Activated naive CD4-positive, alpha-beta T cell treated with anti-CD3 and anti-CD28 coated beads, Interleukin-2, amount 50 U/mL, for 16 hours (primary cell): ENCODE measurements around the gene TSPAN11.
"Not testable (repeated sequence)": the region's sequence is repeated elsewhere in the genome, so short reads cannot be mapped to it uniquely, and the experiment has no call there.

Experiments used
- DNase-seq: peaks from one replicate; pipeline ENCODE4 v3.0.0-alpha.2; 2020

The TSPAN11 gene

DNA sequence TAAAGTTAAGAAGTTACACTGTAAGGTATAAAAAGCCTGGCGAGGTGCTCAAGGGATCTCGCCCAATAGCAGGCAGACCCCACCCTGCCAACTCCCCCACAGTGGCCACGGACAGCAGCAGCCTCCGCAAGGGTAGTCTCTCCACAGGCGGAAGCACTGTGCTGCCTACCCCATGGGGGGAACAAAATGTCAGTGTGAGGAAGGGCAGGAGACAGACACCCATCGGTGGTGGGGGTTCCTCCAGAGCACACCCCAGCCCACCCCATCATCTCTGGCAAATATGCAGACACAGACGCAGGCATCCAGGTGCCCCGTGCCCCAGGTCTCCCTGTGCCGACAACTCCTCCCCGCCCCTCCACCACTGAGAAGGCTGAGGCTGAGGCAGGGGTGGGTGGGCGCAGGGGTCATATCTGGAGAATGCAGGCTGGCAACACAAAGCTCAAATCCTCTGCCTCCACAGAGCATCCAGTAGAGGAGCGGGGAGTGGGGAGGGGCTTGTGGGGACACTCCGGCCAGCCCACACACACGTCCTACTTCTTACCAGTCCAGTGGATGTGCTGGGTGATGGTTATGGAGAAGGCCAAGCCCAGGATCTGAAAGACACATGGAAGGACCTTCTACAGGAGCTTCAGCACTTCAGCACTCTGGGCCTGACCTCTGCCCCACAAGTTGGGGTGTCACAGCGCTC is 78.9 kb downstream of the TSPAN11 start:
- DNase-seq = no peak

DNA sequence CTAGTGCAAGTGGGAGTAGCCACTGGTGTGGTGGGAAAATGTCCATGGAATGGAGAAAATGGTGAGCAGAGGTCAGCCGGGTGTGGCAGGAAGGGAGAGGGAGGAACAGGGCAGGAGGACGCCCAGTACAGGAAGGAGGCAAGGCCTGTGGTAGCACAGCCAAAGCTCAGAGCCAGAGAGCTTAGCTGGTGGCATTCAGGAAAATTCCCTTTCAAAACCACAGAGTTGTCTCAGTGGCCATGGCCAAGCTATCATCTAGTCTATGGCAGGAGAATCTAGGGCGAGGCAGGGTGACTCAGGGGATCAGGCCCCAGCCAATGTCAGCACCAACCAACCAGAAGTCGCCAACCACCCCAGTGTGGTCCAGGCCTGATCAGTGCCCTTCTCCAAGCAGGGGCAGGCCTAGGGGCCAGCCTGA is 79.4 kb downstream of the TSPAN11 start:
- DNase-seq = no peak

DNA sequence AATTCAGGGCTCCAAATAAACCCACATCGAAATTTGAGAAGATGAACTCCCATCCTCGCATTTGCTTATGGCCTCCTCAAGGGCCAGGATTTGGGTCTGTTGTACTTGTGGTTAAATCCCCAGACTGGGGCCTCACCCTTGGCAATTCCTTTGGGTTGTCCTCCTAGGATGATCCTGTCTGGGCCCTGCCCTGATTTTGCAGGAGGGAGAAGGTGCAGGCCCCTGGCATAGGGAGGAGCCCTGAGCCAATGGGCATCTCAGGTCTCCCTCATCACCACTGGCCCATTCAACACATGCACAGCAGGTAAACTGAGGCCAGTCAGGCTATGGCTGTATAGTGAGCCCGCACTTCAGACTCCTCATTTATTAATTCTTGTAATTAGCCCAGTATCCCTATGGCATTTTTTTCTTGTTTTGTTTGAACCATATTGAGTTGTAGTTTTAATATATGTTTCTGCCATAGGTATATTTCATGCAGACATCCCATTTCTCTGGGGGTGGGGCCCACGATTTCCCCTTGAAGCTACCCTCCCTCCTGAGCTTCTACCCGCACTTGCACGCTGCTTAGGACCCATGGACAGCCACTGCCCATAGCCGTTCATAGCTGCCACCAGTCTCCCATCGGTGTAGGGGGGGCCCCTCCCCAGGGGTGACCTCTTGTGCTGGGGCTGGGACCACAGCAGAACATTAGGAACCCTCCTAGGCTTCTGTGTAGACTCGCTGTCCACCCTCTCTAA is 80.0 kb downstream of the TSPAN11 start:
- DNase-seq = no peak

DNA sequence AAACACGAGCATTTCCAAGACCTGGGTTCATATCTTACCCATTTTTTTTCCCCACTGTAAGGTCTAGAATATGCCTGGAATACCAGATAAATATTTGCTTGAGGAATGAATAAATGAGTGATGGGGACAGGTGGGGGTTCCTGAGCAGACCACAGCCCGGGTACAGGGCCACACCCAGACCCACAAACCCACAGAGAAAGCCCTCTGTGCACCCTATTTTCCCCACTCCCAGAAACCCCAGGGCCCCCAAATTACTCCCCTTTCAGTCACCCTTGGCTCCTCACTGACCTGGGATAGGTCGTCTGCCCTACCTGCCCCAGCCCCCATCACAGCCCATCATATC is 80.6 kb downstream of the TSPAN11 start:
- no peak for DNase-seq

DNA sequence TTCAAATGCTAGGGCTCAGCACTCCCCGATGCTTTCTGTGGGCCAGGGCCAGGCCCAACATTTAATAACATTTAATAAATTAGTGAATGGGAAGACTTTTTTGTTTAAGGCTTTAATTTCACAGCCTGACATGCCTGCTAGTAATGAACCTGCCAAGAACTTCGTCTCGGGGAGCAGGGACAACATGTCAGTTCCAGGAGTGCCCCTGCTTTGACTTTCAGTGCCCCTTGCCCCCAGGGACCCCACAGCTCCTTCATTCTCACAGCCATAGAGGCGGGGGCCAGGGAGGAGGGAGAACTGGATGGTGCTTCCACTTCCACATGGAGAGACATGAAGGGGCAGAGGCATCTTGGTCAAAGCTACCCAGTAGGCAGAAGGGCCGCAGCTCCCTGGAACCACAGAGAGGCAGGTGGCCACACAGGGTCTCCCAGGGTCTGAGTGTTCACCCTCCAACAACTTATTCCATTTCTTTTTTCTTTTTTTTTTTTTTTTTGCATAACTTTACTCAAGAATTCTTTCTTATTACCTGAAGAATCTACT is 81.2 kb downstream of the TSPAN11 start:
- no peak for DNase-seq

DNA sequence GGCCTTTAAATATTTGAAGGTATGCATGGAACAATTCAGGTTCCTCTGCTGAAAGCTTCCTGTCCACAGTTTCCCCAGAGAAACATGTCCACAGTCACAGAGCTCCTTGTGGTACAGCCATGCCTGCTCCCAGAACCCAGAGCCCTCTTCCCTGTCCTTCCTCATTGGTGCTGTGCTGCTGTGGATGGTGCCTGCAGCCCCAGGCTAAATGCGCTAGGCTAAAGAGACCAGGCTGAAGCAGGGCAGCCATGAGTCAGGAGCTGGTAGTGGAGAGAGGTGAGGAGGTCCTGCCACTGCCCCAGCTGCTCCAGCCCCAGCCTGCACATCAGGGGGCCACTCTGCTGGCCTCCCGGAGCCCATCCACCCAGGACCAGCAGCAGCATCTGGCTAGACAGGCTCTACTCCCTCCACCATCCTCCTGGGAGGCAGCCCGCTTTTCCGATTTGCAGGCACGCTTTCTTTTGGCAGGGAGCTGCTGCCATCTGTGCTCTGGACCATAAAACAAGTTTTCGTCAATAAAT is 81.8 kb downstream of the TSPAN11 start:
- no peak for DNase-seq

DNA sequence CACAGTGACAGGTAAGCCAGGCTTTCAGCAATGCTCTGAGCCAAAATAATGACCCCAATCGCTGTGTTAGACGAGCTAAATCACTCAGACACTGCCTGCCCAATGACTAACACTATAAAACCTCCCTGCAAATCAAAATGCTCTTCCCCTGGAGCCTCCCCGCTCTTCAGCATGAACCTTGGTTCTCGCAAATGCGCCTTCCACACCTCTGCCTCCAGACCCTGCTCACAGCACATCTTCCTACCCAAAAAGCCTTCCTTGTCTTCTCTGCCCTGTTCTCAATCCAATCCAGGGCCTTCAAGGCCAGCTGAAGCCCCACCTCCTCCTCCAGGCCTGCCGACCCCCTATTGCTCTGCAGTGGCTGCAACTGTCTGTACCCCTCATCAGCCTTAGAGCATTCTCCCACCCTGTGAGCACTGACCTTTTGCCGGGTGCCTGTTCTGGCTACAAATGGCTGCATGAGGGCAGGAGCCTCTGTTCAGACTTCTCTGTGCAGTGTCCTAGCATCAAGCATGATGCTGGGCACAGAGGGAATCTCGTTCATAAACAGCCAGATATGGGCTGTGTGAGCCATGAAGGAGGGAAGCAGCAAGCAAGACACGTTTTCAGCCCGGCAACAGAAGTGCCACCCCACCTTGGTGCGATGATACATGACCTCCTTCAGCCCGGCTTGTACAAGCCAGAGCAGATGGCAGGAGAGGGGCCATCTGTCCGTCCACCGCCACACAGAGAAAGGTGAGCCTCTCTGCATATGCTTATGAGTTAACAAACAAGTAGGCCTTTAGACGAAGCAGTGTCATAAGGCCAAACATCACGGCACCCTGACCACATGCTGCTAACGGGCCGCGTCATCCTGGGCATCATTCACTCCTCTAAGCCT is 82.7 kb downstream of the TSPAN11 start:
- no peak for DNase-seq

DNA sequence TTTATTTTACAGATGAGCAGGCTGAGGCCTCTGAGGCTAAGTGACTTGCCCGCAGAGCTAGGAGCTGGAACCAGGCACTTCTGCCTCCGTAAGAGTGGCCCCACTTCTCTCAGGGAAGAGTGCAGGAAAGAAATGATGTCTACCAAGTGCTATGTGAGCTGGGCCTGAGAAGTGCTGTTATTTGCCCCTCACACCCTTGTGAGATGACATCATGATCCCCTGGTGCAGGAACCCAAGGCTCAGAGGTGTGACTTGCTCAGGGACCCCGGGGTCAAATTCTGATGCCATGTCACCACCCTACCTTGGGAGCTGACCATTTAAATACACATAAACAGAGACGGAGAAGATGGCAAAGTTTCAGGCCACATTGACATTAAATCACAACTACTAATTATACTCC is 83.4 kb downstream of the TSPAN11 start:
- DNase-seq = no peak

DNA sequence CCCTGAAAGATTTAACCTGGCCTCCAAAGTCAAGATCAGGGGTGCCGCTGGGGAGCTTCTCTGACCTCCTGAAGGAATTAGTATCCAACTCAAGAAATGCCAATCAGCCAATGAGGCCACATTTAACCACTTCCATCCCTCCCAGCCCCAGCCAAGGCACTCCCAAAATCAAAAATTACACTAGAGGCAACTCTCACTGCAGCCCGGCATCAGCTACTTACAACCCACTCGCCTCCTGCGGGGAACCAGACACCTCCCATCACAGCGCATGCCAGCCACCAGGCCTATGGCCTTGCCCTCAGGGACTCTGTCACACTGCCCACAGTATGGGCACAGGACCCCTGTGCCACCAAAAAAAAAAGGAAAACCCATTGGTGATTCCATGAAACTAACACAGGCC is 84.8 kb downstream of the TSPAN11 start:
- DNase-seq = no peak

DNA sequence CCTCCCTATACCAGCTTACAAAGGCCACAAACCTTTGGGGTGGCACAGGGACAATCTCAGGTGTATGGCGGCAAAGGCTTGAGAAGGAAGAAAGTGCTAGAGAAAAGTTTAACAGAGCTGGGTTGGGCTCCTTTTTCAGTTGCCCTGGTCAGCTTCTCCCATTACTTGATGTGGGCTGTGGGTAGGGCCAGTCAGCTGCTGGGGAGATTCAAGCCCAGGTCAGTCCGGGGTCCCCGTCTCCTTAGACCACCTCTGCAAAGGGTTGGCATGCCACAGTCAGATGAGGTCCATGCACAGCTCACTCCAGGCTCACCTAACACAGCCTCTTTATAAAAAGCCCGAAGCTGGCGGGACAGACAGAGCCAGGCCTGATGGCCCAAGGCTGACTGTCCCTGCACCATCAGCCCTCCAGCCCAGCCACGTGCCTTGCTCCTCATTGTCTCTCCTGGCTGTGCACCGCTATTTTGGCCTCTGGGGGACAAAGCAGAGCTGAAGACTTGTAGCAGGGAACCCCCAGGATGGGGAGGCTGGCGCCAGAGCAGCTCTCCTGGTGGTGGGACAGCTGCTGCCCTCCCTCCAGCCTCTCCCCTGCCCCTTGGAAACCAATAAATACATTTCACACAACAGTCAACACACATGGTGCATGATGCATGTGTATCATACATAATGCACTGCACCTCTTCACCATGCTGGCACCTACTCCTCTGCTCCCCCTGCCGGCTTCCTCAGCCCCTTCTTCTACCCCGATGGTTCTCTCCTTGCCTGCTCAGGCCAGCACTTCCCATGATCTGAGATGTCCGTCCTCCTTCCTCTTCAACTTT is 85.4 kb downstream of the TSPAN11 start:
- DNase-seq = no peak

DNA sequence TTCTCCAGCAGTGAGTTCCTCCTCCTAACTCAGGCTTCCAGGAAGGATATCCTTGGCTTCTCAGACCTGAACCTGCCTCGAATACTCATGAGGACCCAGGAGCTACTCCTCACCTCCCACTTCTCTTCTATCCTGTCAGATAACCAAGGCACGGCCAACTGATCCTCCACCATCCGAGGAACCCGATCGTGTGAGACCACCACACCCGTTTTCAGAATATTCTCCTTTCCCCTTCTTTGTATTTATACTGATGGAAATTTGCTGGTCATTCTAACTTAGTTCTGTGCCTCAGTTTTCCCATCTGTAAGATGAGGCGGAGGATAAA is 86.0 kb downstream of the TSPAN11 start:
- not testable (repeated sequence) for DNase-seq

DNA sequence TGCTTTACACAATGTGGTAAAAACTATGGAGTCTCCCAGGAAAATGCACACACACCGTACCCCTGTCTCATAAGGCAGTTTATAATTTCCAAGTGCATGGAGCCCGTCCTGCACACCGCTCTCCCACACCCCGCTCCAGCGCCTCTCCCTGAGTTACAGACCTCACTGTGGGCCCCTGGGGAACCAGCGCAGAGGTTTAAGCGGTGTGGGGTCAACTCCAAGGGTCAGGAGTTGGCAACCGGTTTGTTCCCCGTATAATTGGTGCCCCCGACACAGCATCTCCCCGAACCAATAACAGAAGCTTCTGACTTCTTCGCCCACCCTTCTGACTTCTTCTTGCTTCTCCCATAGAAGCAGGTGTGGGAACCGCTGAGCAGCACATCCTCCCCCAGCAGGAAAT is 88.7 kb downstream of the TSPAN11 start:
- no peak for DNase-seq

DNA sequence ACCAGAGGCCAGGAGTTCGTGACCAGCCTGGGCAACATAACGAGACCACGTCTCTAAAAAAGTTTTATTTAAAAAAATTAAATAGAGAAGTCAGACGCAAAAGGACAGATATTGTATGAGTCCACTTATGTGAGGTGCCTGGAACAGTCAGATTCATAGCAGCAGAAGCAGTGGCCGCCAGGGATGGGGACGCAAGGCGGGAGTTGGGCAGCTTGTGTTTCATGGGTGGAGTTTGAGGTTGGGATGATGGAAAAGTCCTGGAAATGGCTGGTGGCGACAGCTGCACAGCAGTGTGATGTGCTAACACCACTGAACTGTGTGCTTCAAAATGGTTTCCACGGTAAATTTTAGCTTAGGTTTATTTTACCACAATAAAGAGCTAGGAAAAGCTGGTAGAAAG is 89.5 kb downstream of the TSPAN11 start:
- no peak for DNase-seq

DNA sequence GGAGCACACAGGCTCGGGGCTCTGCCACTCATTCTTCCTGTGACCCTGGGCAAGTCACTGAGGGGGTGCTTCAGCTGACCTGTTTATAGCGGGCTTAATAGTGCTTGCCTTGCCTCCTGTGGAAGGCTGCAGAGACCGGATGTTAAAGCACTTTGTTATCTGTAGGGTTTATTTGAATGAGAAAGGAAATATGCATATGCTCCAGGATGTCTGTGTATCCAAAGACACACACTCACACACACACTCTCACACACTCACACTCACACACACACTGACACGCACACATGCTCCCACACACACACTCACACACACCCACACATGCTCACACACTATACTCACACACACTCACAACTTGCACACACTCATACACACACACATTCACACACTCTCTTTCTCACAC is 91.0 kb downstream of the TSPAN11 start:
- DNase-seq = no peak

DNA sequence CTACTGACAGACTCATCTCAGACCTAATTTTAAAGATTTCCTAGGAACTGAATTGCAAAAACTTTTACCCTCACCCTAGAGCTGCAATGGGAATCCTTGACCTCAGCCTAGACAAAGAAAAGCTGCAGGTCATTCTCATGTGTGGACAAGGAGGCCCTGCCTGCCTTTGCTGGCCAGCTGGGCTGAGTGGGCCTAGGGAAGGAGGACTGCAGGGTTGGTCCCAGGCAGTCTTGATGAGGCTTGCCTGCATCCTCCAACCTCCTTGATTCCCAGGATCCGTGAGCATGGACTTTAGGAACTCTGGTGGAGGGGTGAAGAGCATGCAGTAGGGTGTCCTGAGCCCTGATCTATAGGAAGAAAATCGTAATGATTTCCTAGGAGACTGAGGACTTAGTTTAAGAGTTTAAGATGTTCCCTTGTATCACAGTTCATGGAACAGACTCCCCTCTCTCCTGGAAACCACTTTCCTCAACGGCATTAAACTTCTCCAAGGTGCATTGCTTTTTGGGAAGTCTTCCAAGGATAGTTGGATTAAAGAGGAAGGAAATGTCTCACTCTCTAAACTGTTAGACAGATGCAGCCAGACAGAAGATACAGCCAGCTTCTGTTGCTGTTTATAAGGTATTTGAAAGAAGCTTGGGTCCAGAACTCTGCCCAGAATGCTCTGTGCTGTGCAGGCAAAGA is 91.7 kb downstream of the TSPAN11 start:
- DNase-seq = no peak

DNA sequence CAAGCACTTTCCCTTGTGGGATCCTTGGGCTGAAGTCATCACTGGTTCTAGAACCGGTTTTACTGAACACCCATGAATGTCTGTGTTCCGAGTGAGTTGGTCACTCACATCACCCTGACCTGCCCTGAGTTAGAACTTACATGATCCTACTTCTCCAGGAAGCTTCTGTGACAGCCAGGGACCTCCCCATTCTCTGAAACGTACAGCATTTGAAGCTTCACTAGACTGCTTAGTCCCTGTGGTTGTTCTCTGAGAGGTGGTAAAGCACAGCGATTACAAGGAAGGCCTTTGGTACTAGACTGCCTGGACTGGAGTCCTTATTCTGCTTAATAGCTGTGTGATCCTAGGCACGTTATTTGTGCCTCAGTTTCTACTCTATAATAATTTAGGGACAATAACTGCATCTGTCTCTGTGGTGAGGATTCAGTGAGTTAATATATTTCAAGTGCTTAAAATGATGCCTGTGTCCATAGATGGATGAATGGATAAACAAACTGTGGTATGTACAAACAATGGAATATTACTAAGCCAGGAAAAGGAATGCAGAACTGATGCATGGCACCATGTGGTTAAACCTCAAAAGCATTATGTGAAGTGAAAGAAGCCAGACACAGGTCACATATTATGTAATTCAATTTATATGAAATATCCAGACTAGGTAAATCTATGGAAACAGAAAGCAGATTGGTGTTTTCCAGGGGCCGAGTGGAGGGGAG is 92.4 kb downstream of the TSPAN11 start:
- no peak for DNase-seq

DNA sequence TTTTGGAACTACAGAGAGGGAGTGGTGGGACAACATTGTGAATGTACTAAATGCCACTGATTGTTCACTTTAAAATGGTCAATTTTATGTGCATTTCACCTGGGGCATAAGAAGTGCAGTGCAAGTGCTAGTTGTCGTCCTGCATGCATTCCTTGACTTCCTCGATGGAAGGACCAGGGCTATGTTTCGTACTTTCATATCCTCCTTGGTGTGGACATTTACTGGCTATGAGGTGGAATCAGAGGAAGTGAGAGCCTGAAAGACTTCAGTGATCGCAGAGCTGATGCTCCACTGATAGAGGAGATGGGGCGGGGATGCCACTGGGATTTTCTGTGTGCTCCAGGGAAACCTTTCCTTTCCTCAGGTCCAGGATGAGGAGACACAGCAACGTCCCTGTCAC is 93.0 kb downstream of the TSPAN11 start:
- DNase-seq = no peak

DNA sequence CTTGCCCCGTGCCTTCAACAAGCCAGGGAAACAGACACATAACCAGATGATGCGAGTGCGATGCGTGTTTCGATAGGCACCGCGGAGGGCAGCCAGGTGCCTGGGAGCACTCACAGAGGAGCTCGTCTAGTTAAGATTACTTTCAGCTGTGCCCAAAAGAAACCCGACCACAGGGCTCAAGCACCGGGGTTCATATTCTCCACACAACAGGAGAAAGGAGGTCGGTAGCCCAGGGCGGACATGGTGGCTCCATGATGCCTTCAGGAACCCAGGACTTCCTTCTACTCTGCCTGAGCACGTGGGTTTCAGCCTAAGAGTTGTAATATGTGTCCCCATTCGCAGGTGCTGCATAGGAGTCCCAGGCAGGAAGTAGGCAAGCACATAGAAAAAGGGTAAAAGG is 93.4 kb downstream of the TSPAN11 start:
- no peak for DNase-seq

DNA sequence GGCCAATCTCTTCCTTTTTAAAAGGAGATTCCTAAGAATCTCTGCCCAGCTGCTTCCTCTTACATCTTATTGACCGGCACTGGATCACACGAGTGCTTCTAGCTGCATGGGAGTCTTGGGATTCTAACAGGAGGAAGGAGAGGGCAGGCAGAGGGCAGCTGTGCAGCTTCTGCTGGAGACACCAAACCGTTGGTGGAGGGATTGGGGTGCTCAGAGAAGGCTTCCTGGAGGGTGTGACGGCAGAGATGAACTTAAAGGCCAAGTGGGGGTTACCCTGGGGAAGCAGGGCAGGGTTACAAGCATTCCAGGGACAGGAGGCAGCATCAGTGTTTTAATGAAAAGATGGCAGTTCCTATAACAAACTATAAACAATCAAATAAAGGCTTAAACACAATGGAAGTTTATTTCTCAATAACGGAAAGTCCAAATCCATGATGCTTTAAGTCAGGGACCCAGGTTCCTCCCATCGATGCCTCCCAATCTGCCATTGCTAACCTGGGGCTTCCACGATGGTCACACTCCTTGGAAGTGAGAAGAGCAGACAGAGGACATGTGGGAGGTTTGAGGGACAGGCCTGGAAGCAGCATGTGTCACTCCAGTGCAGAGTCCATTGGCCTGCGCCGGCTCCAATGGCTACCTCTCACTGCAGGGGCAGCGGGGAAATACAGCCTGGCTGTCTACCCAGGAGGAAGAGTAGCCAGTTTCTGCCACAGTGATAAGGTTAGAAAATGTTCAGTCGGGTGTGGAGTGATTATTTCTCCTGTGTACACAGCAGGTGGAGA is 94.0 kb downstream of the TSPAN11 start:
- no peak for DNase-seq

DNA sequence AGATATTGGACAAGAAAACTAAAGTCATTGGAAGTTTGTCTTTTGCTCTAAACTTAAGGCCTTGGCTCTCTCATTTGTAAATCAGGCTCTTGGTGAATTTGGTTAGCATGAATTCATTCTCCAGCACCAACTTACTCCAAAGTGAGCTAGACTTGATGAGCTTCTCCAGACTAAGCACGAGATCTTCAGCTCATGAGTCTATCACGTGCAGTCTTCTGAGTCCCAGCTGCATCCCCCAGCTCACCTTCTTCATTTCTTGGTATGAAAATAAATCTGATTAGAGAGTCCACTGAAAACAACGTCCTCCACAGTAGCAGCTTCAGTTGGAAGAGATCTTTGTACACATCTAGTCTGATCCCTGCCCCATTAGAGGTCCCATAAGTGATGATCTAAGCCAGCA is 94.6 kb downstream of the TSPAN11 start:
- DNase-seq = no peak
